ENCODE data around the gene ELOB.

ELOB gene

DNA sequence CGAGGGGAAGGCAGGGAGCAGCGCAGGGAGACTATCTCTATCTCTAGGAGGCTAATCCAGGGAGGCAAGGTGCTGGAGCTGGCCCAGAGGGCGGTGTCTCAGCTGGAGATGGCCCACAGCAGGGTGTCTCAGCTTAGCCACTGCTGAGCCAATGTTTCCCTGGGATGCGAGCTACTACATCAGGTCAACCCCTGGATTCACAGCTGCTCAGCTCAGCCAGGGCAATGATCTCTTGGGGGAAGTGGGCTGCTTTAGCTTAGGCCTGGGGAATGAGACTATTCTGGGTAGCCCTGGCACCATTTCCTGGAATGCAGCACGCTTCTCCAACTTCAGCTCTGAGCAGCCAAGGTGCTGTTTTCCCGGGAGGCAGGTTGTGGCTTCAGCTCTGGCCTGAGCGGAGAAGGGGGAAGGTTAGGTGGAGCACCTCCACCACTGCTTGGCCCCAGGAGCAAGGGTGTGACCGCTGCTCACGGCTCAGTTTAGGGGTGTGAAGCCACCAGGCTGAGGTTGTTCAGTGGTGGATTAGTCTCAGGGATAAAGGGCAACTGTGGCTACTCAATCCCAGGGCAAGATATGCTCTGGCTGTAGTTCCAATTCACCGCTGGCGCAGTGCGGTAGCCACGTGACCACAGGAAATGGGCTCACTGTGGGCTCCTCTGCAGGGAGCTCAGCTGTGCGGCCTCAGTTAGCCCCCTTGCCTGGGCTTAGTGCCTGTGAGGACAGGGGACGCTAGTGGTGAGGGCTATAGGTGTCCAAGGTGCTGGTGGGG, 34.8 kb upstream of the ELOB start:
- no peak for DNase-seq (ENCODE audit: extremely low read depth in 1 of 2, low read depth in 1 of 2)

DNA sequence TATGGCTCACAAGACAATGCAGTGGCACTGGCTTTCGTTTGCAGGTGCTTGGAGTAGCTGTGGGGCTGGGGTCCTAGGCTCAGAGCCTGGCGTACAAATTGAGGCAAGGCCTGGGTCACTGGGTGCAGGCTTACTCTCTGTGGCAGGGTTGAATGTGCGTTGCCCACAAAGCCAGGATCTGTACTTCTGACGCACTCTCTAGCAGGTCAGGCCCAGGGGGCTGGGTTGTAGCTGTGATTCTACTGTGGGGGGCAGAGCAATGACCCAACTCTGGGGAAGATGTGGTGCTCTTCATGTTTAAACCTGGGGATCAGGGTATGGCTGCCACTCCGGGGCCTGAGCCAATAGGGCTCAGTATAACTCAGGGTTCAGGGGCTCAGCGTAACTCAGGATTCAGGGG, 33.6 kb upstream of the ELOB start:
- no peak for DNase-seq (ENCODE audit: extremely low read depth in 1 of 2, low read depth in 1 of 2)

DNA sequence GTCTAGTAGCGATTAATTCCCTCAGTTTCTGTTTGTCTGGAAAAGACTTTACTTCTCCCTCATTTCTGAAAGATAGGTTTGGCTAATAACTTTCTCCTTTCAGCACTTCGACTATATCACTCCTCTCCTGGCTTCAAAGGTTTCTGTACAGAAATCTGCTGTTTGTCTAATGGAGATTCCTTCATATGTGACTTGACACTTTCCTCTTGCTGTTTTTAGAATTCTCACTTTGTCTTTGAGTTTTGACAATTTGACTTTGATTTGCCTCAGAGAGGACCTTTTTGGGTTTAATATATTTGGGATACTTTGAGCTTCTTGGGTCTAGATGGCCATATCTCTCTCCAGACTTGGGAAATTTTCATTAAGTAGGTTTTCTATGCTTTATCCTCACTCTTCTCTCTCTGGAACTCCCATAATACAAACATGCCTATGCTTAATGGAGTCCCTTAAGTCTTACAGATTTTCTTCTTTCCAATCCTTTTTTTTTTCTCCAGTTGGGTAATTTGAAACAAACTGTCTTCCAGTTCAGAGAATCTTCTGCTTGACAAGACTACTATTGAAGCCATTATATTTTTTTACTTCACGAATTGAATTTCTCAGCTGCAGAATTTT, 32.2 kb upstream of the ELOB start:
- DNase-seq (ENCODE audit: extremely low read depth in 1 of 2, low read depth in 1 of 2) = no peak

DNA sequence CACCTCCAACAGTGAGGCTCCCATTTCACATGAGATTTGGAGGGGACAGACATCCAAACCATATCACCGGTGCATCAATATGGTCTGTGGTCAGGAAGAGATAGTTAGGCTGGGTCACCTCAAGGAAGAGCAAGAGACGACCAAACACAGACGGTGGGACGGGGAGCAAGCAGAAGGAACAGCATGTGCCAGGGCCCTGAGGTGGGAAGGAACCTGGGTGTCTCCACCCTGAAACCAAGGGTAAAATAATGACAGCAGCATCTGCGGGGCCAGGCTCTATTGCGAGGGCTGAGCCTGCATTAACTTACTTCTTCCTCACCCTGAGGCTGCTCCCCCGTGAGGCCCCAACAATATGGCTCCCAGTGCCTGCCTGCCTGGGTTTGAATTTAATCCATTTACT, 31.1 kb upstream of the ELOB start:
- no peak for DNase-seq (ENCODE audit: extremely low read depth in 1 of 2, low read depth in 1 of 2)

- no peak for DNase-seq (ENCODE audit: extremely low read depth in 1 of 2, low read depth in 1 of 2)
Measured at GRCh38 chr16:2806286-2806685, 29.2 kb upstream of the ELOB start.

- no peak for DNase-seq (ENCODE audit: extremely low read depth in 1 of 2, low read depth in 1 of 2)
Measured at GRCh38 chr16:2804728-2805127, 27.6 kb upstream of the ELOB start.

DNA sequence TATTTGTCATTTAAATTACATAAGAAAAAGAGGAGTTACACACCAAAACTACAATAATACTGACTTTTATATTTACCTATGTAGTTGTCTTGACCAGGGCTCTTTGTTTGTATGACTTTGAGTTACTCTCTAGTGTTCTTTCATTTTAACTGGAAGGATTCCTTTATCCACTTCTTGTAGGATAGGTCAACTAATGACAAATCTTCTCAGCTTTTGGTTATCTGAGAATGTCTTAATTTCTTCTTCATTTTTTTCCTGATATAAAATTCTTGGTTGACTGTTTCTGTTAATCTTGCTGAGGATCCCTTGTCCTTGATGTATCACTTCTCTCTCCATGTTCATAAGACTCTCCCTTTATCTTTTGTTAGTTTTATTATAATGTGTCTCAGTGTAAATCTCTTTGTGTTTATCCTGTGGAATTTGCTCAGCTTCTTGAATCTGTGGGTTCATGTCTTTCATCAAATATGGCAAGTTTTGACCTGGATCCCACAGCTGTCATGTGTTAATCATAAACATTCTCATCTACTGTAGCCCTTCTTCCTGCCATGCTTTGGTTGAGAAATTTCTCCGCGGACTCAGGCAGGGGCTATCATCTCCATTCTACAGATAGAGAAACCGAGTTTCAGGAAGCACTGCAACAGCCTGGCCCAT, 26.6 kb upstream of the ELOB start:
- DNase-seq (ENCODE audit: extremely low read depth in 1 of 2, low read depth in 1 of 2) = no peak

DNA sequence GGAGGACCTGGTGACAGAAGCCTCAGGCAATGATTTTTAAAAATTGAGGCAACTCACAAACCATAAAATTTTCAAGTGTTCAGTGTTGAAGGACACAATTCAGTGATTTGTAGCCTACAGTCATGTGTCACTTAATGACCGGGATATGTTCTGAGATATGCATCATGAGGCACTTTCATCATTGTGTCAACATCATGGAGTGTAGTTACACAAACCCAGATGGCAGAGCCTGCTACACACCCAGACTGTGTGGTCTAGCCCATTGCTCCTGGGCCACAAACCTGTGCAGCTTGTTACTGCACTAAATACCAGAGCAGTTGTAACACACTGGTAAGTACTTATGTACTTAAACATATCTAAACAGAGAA, 22.8 kb upstream of the ELOB start:
- DNase-seq (ENCODE audit: extremely low read depth in 1 of 2, low read depth in 1 of 2) = no peak

GRCh38 chr16:2799205-2799858, 22.3 kb upstream of the ELOB start:
- DNase-seq (ENCODE audit: extremely low read depth in 1 of 2, low read depth in 1 of 2) = no peak

DNA sequence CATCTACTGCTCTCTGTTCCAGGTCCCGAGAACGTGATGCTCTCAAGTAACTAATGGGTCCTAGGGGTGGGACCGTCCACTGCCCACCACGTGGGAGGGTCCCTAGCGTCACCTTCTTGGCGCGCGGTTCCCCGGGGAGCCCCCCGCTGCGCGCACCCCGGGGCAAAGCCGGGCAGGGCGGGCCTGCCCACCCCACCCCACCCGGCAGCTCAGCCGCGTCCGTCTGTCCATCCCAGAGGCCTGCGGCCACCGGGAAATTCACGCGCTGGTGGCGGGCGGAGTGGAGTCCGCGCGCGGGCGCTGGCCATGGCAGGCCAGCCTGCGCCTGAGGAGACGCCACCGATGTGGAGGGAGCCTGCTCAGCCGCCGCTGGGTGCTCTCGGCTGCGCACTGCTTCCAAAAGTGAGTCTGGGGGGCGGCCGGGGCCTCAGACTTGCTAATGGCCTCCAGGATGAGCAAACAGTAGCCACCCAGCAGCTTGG, 21.7 kb upstream of the ELOB start:
- DNase-seq (ENCODE audit: extremely low read depth in 1 of 2, low read depth in 1 of 2) = no peak

DNA sequence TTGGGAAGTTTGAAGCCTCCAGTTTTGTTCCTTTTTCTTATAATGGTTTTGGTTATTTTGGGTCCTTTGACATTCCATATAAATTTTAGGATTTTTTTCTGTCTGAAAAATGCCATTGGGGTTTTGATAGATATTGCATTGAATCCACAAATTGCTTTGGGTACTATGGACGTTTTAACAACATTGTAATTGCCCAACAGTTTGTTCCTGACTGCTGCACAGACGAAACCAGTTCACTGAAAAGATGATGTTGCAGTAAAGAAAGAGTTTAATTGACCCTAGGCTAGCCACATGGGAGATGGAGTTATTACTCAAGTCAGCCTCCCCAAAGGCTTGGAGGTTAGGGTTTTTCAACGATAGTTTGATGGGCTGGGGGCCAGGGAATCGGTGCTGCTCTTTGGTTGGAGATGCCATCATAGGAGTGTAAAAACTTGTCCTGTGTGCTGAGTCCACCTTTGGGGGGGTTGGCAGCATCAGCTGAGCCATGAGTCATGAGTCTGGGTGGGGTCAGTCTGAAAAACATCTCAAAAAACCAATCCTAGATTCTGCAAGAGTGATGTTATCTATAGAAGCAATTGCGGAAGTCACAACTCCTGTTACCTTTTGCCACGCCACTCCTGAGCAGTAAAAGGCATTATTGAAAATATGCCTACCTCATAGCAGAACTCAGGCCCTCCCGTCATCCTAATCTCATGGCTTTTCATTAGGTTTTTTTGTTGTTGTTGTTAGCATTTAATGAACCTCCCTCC, 18.5 kb upstream of the ELOB start:
- no peak for DNase-seq (ENCODE audit: extremely low read depth in 1 of 2, low read depth in 1 of 2)

- DNase-seq (ENCODE audit: extremely low read depth in 1 of 2, low read depth in 1 of 2) = no peak
Measured at GRCh38 chr16:2792940-2793339, 15.9 kb upstream of the ELOB start.

GRCh38 chr16:2791174-2791573, 14.1 kb upstream of the ELOB start:
- no peak for DNase-seq (ENCODE audit: extremely low read depth in 1 of 2, low read depth in 1 of 2)

GRCh38 chr16:2790631-2791030, 13.6 kb upstream of the ELOB start:
- DNase-seq (ENCODE audit: extremely low read depth in 1 of 2, low read depth in 1 of 2) = no peak

DNA sequence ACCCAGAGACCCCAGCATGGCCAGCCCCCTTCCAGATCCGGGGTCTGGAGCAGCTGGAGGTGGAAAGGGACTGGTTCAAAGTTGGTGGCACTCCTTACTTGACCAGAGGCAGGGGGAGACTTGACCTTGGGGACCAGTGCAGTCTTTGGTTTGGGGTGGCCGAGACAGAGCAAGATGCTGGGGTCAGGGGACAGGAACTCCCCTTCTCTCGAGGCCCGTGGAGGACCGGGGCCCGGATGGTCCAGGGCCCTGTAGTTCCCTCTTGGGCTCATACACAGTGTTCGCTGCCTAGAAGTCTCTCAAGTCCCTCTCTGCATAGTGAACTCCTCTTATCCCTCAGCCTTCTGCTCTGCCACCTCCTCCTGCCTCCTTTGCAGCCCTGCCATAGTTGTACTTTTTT, 10.9 kb upstream of the ELOB start:
- no peak for DNase-seq (ENCODE audit: extremely low read depth in 1 of 2, low read depth in 1 of 2)

DNA sequence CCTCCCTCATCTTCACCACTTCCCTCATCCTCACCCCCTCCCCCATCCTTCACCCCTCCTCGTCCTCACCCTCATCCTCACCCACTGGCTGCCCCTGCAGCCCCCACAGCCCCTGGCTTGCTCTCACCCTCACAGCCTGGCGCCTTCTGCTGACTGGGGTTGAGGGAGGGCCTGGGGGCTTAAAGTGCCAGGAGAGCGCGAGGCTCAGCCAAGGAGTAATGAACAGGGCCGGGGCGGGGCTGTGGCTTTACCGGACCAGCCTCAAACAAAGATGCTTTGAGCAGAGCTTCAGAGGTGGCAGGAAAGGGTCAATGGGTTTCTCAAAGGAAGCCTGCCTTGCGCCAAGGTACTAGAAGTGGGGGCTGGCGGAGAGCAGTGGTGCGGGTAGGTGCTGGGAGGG, 10.3 kb upstream of the ELOB start, which contains the start of gene PRSS33:
TSS of gene PRSS33 (minus strand) at position 155 of the 400 bp plus-strand sequence. CDS start 1,013 bp downstream, outside the sequence.
- DNase-seq (ENCODE audit: extremely low read depth in 1 of 2, low read depth in 1 of 2) = no peak

- no peak for DNase-seq (ENCODE audit: extremely low read depth in 1 of 2, low read depth in 1 of 2)
Measured at GRCh38 chr16:2786826-2787151, 9.7 kb upstream of the ELOB start.

DNA sequence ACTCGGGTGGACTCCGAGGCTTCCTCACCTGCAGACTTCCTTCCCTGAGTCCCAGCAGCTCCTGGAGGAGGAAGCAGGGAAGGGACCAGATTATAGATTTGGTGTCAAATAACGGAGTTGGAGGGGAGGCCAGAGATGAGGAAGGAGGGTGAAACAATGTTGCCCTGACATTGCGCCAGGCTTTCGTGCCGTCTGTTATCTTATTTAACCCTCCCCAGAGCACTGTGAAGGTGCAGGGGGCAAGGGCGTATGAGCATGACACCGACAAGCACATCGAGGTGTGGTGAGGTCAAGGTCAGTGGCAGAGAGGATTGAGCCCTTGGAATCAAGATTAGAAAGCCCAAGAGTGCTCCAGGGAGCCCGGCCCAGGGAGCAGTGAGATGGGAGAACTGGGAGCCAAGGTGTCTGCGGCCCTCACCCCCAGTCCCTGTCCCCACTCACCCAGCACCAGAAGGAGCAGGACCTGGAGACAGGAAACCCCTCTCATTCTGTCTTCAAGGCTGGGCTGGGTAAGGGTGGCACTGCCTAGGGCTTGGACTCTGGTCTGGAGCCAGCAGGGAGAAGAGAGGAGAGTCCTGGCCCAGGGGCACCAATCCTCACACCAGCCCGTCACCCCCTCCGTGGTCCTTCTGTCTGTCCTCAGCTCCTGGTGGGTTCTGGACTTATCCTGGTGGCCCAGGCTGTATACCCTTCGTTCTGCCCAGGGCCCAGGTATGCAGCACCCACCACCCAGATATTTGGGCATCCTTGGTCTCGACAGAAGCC, 9.2 kb upstream of the ELOB start:
- DNase-seq (ENCODE audit: extremely low read depth in 1 of 2, low read depth in 1 of 2) = no peak

GRCh38 chr16:2785101-2785991, 8.3 kb upstream of the ELOB start:
- peak in 1 of 2 donors; percentile 29 for DNase-seq (ENCODE audit: extremely low read depth in 1 of 2, low read depth in 1 of 2)

Measured in stimulated activated CD8-positive, alpha-beta memory T cell treated with anti-CD3 and anti-CD28 coated beads, Interleukin-7, amount 100 ng/mL, for 48 hours (primary cell).